Colon (tissue), 2 donors: ENCODE data around the gene ZSWIM8.
"Not testable (repeated sequence)": the region's sequence is repeated elsewhere in the genome, so short reads cannot be mapped to it uniquely, and the experiment has no call there.

Experiments used
- FAIRE-seq: peaks from 2 replicates; lab custom pipeline; 2012; peaks lifted over from hg19 to GRCh38; lab: Jason Lieb, UNC
- donor health status: control.
- donor health status: control.

ZSWIM8 gene

GRCh38 chr10:73814896-73815718 is 29.7 kb downstream of the ZSWIM8 start:
- no peak for FAIRE-seq

GRCh38 chr10:73815719-73816030 is 30.3 kb downstream of the ZSWIM8 start:
- no peak for FAIRE-seq

- FAIRE-seq, result no peak
These were observed 31.7 kb downstream of the ZSWIM8 start for GRCh38 chr10:73816917-73817729.

- no peak for FAIRE-seq
These were observed 32.4 kb downstream of the ZSWIM8 start for GRCh38 chr10:73817826-73818225.

- FAIRE-seq, result no peak
These were observed 33.0 kb downstream of the ZSWIM8 start for GRCh38 chr10:73818402-73818801.

- no peak for FAIRE-seq
These were observed 33.7 kb downstream of the ZSWIM8 start for GRCh38 chr10:73819081-73819480.

- FAIRE-seq, result no peak
These were observed 34.2 kb downstream of the ZSWIM8 start for GRCh38 chr10:73819513-73820093.

GRCh38 chr10:73823391-73823790 is 38.0 kb downstream of the ZSWIM8 start:
- no peak for FAIRE-seq

GRCh38 chr10:73824146-73824725 is 38.8 kb downstream of the ZSWIM8 start:
- no peak for FAIRE-seq

GRCh38 chr10:73827346-73828089 is 42.1 kb downstream of the ZSWIM8 start:
- FAIRE-seq, result no peak

- FAIRE-seq, result no peak
These were observed 42.8 kb downstream of the ZSWIM8 start for GRCh38 chr10:73828161-73828560.

- FAIRE-seq, result not testable (repeated sequence)
These were observed 43.7 kb downstream of the ZSWIM8 start for GRCh38 chr10:73829090-73829489.

GRCh38 chr10:73836427-73836980 is 51.1 kb downstream of the ZSWIM8 start:
- no peak for FAIRE-seq

- no peak for FAIRE-seq
These were observed 51.7 kb downstream of the ZSWIM8 start for GRCh38 chr10:73837072-73837471.

- FAIRE-seq, result no peak
These were observed 52.7 kb downstream of the ZSWIM8 start for GRCh38 chr10:73838008-73838567.

- no peak for FAIRE-seq
These were observed 53.4 kb downstream of the ZSWIM8 start for GRCh38 chr10:73838827-73839226.

GRCh38 chr10:73839276-73839966 is 54.0 kb downstream of the ZSWIM8 start:
- FAIRE-seq, result no peak

- FAIRE-seq, result no peak
These were observed 54.6 kb downstream of the ZSWIM8 start for GRCh38 chr10:73840056-73840402.

- no peak for FAIRE-seq
These were observed 55.1 kb downstream of the ZSWIM8 start for GRCh38 chr10:73840403-73841060.

- FAIRE-seq, result no peak
These were observed 55.6 kb downstream of the ZSWIM8 start for GRCh38 chr10:73841061-73841421.
